ENCODE measurements around the gene UNC5CL. TPM values are rescaled to one million over a fixed set of nuclear protein-coding genes. Genes with fewer than 3 reads are reported as not detected.

Gene UNC5CL
- total and polyA plus RNA-seq, 2 donors (not counting 1 experiment from before 2014, with no cell fraction given), result 4.5 to 4.7 TPM

- Mint-ChIP-seq H3K27ac (no peak overlapping the region), H3K4me1 (no peaks in the 10 kb centered on the region), H3K9me3 (ENCODE audit: insufficient read depth) (no peaks in the 10 kb centered on the region), H3K27me3 (peaks cover 61% of the 10 kb centered on the region), H3K4me3 (no peak overlapping the region)
- no peak overlapping the region for H3K9ac ChIP-seq (ENCODE audit: low read length)
- ATAC-seq (ENCODE audit: low read depth), result no peak
- no peaks in the 10 kb centered on the region for H4K20me1 ChIP-seq (ENCODE audit: control insufficient read depth, insufficient read depth, low read length, poor library complexity, severe bottlenecking)
- H3K27ac ChIP-seq (ENCODE audit: low read length in 2 of 2), result no peak overlapping the region
- no peak overlapping the region for H3K4me2 ChIP-seq (replicated peaks; ENCODE audit: low read depth, low read length, poor library complexity, severe bottlenecking)
- DNase-seq, result no peak
- WGBS (ENCODE audit: insufficient coverage), result no CpG with 5 or more reads among the region's 2 CpGs
- no peak for TF ChIP-seq EZH2 (IDR thresholded peaks at IDR 0.05; ENCODE audit: borderline replicate concordance, insufficient read depth, low read depth, low read length, poor library complexity, severe bottlenecking)
- TF ChIP-seq CTCF (IDR thresholded peaks at IDR 0.05), result no peak
- H3K27me3 ChIP-seq (replicated peaks in 1 of 4; ENCODE audit: control extremely low read depth in 1 of 4, control insufficient read depth in 3 of 4, insufficient read depth in 4 of 4, low read length in 3 of 4), result peaks cover 0 to 30% (median 12%) of the 10 kb centered on the region in 4 experiments
- ChIA-PET POLR2A (no interaction called here), CTCF (no interaction called here)
- H3K9me3 ChIP-seq (ENCODE audit: control extremely low read depth in 1 of 3, control insufficient read depth in 2 of 3, insufficient read depth in 1 of 3, low read length in 2 of 3), result no peaks in the 10 kb centered on the region
- no peak overlapping the region for H3K4me3 ChIP-seq (ENCODE audit: control extremely low read depth in 1 of 5, extremely low read depth in 1 of 5, insufficient read depth in 1 of 5, low read depth in 2 of 5, low read length in 4 of 5)
- H2AFZ ChIP-seq (ENCODE audit: insufficient read depth, low read depth, low read length, poor library complexity, severe bottlenecking), result no peak overlapping the region
- no peaks in the 10 kb centered on the region for H3K4me1 ChIP-seq (ENCODE audit: control insufficient read depth in 2 of 2, insufficient read depth in 2 of 2, low read length in 2 of 2)
- H3K36me3 ChIP-seq (replicated peaks in 1 of 2; ENCODE audit: control extremely low read depth in 1 of 2, control insufficient read depth in 1 of 2, extremely low read depth in 1 of 2, insufficient read depth in 2 of 2, low read length in 1 of 2), result no peaks in the 10 kb centered on the region
- H3K79me2 ChIP-seq (ENCODE audit: control insufficient read depth, insufficient read depth, low read length), result no peaks in the 10 kb centered on the region
- intact Hi-C loops (cut with micrococcal nuclease), result no loop called here
Measured at GRCh38 chr6:40986364-40986763, 52.7 kb downstream of the UNC5CL start.

- CTCF ChIA-PET, result no interaction called here
- Mint-ChIP-seq H3K4me1 (no peaks in the 10 kb centered on the region), H3K27ac (no peak overlapping the region), H3K4me3 (no peak overlapping the region), H3K27me3 (peaks cover 60% of the 10 kb centered on the region), H3K9me3 (ENCODE audit: insufficient read depth) (no peaks in the 10 kb centered on the region)
- intact Hi-C loops (cut with micrococcal nuclease), result no loop called here
- H3K4me2 ChIP-seq (replicated peaks; ENCODE audit: low read depth, low read length, poor library complexity, severe bottlenecking), result no peak overlapping the region
- no peaks in the 10 kb centered on the region for H3K9me3 ChIP-seq (ENCODE audit: control extremely low read depth in 1 of 3, control insufficient read depth in 2 of 3, insufficient read depth in 1 of 3, low read length in 2 of 3)
- POLR2A ChIA-PET, result no interaction called here
- no peak overlapping the region for H3K4me3 ChIP-seq (ENCODE audit: control extremely low read depth in 1 of 5, extremely low read depth in 1 of 5, insufficient read depth in 1 of 5, low read depth in 2 of 5, low read length in 4 of 5)
- DNase-seq (no peak), ATAC-seq (ENCODE audit: low read depth) (no peak)
- H3K27me3 ChIP-seq (replicated peaks in 1 of 4; ENCODE audit: control extremely low read depth in 1 of 4, control insufficient read depth in 3 of 4, insufficient read depth in 4 of 4, low read length in 3 of 4), result peaks cover 0 to 28% (median 17%) of the 10 kb centered on the region in 4 experiments
- no peaks in the 10 kb centered on the region for H3K36me3 ChIP-seq (replicated peaks in 1 of 2; ENCODE audit: control extremely low read depth in 1 of 2, control insufficient read depth in 1 of 2, extremely low read depth in 1 of 2, insufficient read depth in 2 of 2, low read length in 1 of 2)
- no peaks in the 10 kb centered on the region for H3K79me2 ChIP-seq (ENCODE audit: control insufficient read depth, insufficient read depth, low read length)
- H3K9ac ChIP-seq (ENCODE audit: low read length), result no peak overlapping the region
- no peak overlapping the region for H2AFZ ChIP-seq (ENCODE audit: insufficient read depth, low read depth, low read length, poor library complexity, severe bottlenecking)
- no peak overlapping the region for H3K27ac ChIP-seq (ENCODE audit: low read length in 2 of 2)
- no peak for TF ChIP-seq EZH2 (IDR thresholded peaks at IDR 0.05; ENCODE audit: borderline replicate concordance, insufficient read depth, low read depth, low read length, poor library complexity, severe bottlenecking)
- no peak for TF ChIP-seq CTCF (IDR thresholded peaks at IDR 0.05)
- H4K20me1 ChIP-seq (ENCODE audit: control insufficient read depth, insufficient read depth, low read length, poor library complexity, severe bottlenecking), result no peaks in the 10 kb centered on the region
- H3K4me1 ChIP-seq (ENCODE audit: control insufficient read depth in 2 of 2, insufficient read depth in 2 of 2, low read length in 2 of 2), result no peaks in the 10 kb centered on the region
Measured at GRCh38 chr6:40983752-40984151, 55.3 kb downstream of the UNC5CL start.
